HG03139 (cell line): ENCODE results near the gene RAB14.
"Not testable (repeated sequence)": the region's sequence is repeated elsewhere in the genome, so short reads cannot be mapped to it uniquely, and the experiment has no call there.

ENCODE experiments used
- ATAC-seq: cut with Tn5 transposase; IDR thresholded peaks from one replicate; pipeline ENCODE4 v1.9.1; 2021; ENCODE audit not compliant: unreplicated experiment

The RAB14 gene

GRCh38 chr9:121192959-121193640, 8.6 kb downstream of the RAB14 start:
- no peak for ATAC-seq

- no peak for ATAC-seq
Observed at GRCh38 chr9:121192518-121192917, 9.2 kb downstream of the RAB14 start.

GRCh38 chr9:121191235-121191634, 10.4 kb downstream of the RAB14 start:
- ATAC-seq, result no peak

- no peak for ATAC-seq
Observed at GRCh38 chr9:121189660-121190059, 12.0 kb downstream of the RAB14 start.

- ATAC-seq, result no peak
Observed at GRCh38 chr9:121189006-121189405, 12.7 kb downstream of the RAB14 start.

- no peak for ATAC-seq
Observed at GRCh38 chr9:121187636-121188305, 13.9 kb downstream of the RAB14 start.

- ATAC-seq, result no peak
Observed at GRCh38 chr9:121185774-121186403, 15.8 kb downstream of the RAB14 start.

GRCh38 chr9:121185178-121185745, 16.4 kb downstream of the RAB14 start:
- ATAC-seq, result no peak

- ATAC-seq, result no peak
Observed at GRCh38 chr9:121184463-121184862, 17.2 kb downstream of the RAB14 start.

GRCh38 chr9:121183666-121184423, 17.8 kb downstream of the RAB14 start:
- no peak for ATAC-seq

GRCh38 chr9:121182989-121183388, 18.7 kb downstream of the RAB14 start:
- no peak for ATAC-seq

GRCh38 chr9:121182101-121182836, 19.4 kb downstream of the RAB14 start:
- no peak for ATAC-seq

GRCh38 chr9:121179930-121180681, 21.6 kb downstream of the RAB14 start:
- no peak for ATAC-seq

GRCh38 chr9:121179373-121179721, 22.3 kb downstream of the RAB14 start:
- ATAC-seq, result not testable (repeated sequence)

- no peak for ATAC-seq
Observed at GRCh38 chr9:121178676-121179372, 22.8 kb downstream of the RAB14 start.

GRCh38 chr9:121173501-121173900, 28.2 kb downstream of the RAB14 start:
- no peak for ATAC-seq

GRCh38 chr9:121172726-121173487, 28.8 kb downstream of the RAB14 start:
- ATAC-seq, result no peak

- no peak for ATAC-seq
Observed at GRCh38 chr9:121171236-121171635, 30.4 kb downstream of the RAB14 start.
